GM21528 (cell line): ENCODE data around the gene SETX.

Experiments used
- ATAC-seq: cut with Tn5 transposase; IDR thresholded peaks from one replicate; pipeline ENCODE4 v1.9.1; 2021; ENCODE audit warnings: mild to moderate bottlenecking, moderate library complexity; ENCODE audit not compliant: unreplicated experiment, low FRiP score

SETX gene

GRCh38 chr9:132364068-132364467 is 9.3 kb upstream of the SETX start:
- no peak for ATAC-seq

- ATAC-seq: no peak
Observed at GRCh38 chr9:132357764-132358163, 3.0 kb upstream of the SETX start.

GRCh38 chr9:132356324-132356924 is 1.6 kb upstream of the SETX start:
- no peak for ATAC-seq

- ATAC-seq: no peak
Observed at GRCh38 chr9:132351404-132352045, 3.3 kb downstream of the SETX start.

GRCh38 chr9:132350861-132351315 is 3.9 kb downstream of the SETX start:
- no peak for ATAC-seq

GRCh38 chr9:132348676-132349075 is 6.1 kb downstream of the SETX start:
- no peak for ATAC-seq

GRCh38 chr9:132346177-132346576 is 8.6 kb downstream of the SETX start:
- no peak for ATAC-seq

- no peak for ATAC-seq
Observed at GRCh38 chr9:132341177-132341840, 13.5 kb downstream of the SETX start.

GRCh38 chr9:132334364-132334763 is 20.4 kb downstream of the SETX start:
- no peak for ATAC-seq

- no peak for ATAC-seq
Observed at GRCh38 chr9:132333556-132333955, 21.2 kb downstream of the SETX start.

- no peak for ATAC-seq
Observed at GRCh38 chr9:132328580-132328979, 26.2 kb downstream of the SETX start.

- ATAC-seq: no peak
Observed at GRCh38 chr9:132327537-132327936, 27.2 kb downstream of the SETX start.

GRCh38 chr9:132324425-132324824 is 30.4 kb downstream of the SETX start:
- no peak for ATAC-seq

- no peak for ATAC-seq
Observed at GRCh38 chr9:132319421-132320110, 35.2 kb downstream of the SETX start.

- ATAC-seq: no peak
Observed at GRCh38 chr9:132312873-132313272, 41.9 kb downstream of the SETX start.

- ATAC-seq: no peak
Observed at GRCh38 chr9:132312426-132312825, 42.4 kb downstream of the SETX start.

- no peak for ATAC-seq
Observed at GRCh38 chr9:132311978-132312377, 42.8 kb downstream of the SETX start.

- ATAC-seq: no peak
Observed at GRCh38 chr9:132309056-132309455, 45.7 kb downstream of the SETX start.

- ATAC-seq: no peak
Observed at GRCh38 chr9:132301521-132301920, 53.3 kb downstream of the SETX start.

- ATAC-seq: no peak
Observed at GRCh38 chr9:132299221-132299620, 55.6 kb downstream of the SETX start.

GRCh38 chr9:132295181-132295580 is 59.6 kb downstream of the SETX start:
- no peak for ATAC-seq
